Muscle layer of duodenum (tissue), 2 donors: ENCODE results near the gene TNFRSF1A.
A peak's percentile ranks its signal among the peaks of the same experiment; 100 is the strongest.
"Not testable (repeated sequence)": the region's sequence is repeated elsewhere in the genome, so short reads cannot be mapped to it uniquely, and the experiment has no call there.

Source experiments
- H3K27ac ChIP-seq: one replicate; pipeline ENCODE4 v1.7.0; 2013; ENCODE audit warnings: mild to moderate bottlenecking, low read length
- H3K27me3 ChIP-seq: one replicate; pipeline ENCODE4 v1.7.0; 2013; ENCODE audit warnings: low read depth, mild to moderate bottlenecking, control low read depth, low read length
- H3K36me3 ChIP-seq, 2 donors: one replicate each; pipeline ENCODE4 v1.7.0; 2013; ENCODE audit warnings: low read length in 2 of 2, control low read depth in 1 of 2, mild to moderate bottlenecking in 1 of 2; ENCODE audit not compliant: insufficient read depth in 2 of 2, control insufficient read depth in 1 of 2
- H3K4me1 ChIP-seq, 2 donors: one replicate each; pipeline ENCODE4 v1.7.0; 2013; ENCODE audit warnings: low read length in 2 of 2, mild to moderate bottlenecking in 2 of 2, control low read depth in 1 of 2, moderate library complexity in 1 of 2; ENCODE audit not compliant: insufficient read depth in 2 of 2, control insufficient read depth in 1 of 2
- H3K4me3 ChIP-seq, 2 donors: one replicate each; pipeline ENCODE4 v1.7.0; 2013; ENCODE audit warnings: low read length in 2 of 2, low read depth in 1 of 2, mild to moderate bottlenecking in 1 of 2
- H3K9me3 ChIP-seq, 2 donors: one replicate each; pipeline ENCODE4 v1.7.0; 2013; ENCODE audit warnings: low read length in 2 of 2, control low read depth in 1 of 2, mild to moderate bottlenecking in 1 of 2; ENCODE audit not compliant: control insufficient read depth in 1 of 2
- donor health status: healthy.

Gene TNFRSF1A

GRCh38 chr12:6347367-6348338 lies 5.8 kb upstream of the TNFRSF1A start:
- Histone ChIP-seq H3K4me3 (peak overlapping the region in 1 of 2 donors; percentile 34), H3K9me3 (no peaks in the 10 kb centered on the region), H3K4me1 (peaks cover 12 to 17% of the 10 kb centered on the region in 2 donors), H3K27ac (peak overlapping the region; percentile 65), H3K36me3 (no peaks in the 10 kb centered on the region), H3K27me3 (no peaks in the 10 kb centered on the region)

GRCh38 chr12:6346942-6347341 lies 5.1 kb upstream of the TNFRSF1A start:
- Histone ChIP-seq H3K36me3 (no peaks in the 10 kb centered on the region), H3K27ac (peak overlapping the region; percentile 65), H3K4me1 (peaks cover 18 to 23% of the 10 kb centered on the region in 2 donors), H3K9me3 (no peaks in the 10 kb centered on the region), H3K27me3 (no peaks in the 10 kb centered on the region), H3K4me3 (no peak overlapping the region)

- Histone ChIP-seq H3K27me3 (no peaks in the 10 kb centered on the region), H3K27ac (peak overlapping the region; percentile 56), H3K4me3 (no peak overlapping the region), H3K9me3 (no peaks in the 10 kb centered on the region), H3K36me3 (peaks cover 0 to 5% of the 10 kb centered on the region in 2 donors), H3K4me1 (peaks cover 18 to 23% of the 10 kb centered on the region in 2 donors)
Observed at GRCh38 chr12:6346235-6346832, 4.5 kb upstream of the TNFRSF1A start.

DNA sequence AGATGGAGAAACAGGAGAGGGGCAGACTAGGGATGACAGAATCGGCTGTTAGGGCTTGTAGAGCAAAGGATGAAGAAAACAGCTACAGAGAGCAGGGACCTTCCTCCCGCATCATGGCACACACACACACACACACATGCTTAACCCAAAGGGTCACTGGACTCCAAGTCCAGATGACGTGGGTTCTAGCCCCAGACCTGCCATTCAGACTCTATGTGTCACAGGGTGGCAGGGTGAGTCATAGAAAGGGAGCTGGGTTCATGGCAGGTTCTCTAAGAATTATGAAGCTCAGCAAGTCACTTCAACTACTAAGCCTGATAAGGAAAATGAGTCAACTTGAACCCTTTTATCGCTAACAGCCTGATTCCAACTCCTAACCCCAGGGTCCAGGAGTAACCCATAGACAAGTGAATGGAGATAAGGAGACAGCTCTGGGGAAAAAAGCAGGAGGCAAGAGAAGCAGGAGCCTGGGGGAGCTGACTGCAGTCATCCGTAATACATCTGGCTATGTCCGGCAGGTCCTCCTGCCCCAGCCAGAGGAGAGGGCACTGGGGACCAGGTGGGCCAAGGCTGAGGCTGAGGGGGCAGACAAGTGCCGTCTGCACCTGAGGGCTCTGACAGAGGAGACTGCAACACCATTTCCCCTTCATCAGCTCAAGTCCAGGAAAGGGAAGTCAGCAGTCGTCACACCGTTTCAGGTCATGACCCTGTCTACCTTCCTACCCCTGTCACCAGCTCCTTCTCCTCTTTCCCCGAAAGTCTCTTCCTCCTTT lies 3.6 kb upstream of the TNFRSF1A start:
- no peak overlapping the region for H3K4me3 ChIP-seq
- H3K4me1 ChIP-seq = peaks cover 18 to 23% of the 10 kb centered on the region in 2 donors
- no peaks in the 10 kb centered on the region for H3K27me3 ChIP-seq
- no peaks in the 10 kb centered on the region for H3K9me3 ChIP-seq
- peaks cover 0 to 6% of the 10 kb centered on the region in 2 donors for H3K36me3 ChIP-seq
- H3K27ac ChIP-seq = peak overlapping the region; percentile 56

DNA sequence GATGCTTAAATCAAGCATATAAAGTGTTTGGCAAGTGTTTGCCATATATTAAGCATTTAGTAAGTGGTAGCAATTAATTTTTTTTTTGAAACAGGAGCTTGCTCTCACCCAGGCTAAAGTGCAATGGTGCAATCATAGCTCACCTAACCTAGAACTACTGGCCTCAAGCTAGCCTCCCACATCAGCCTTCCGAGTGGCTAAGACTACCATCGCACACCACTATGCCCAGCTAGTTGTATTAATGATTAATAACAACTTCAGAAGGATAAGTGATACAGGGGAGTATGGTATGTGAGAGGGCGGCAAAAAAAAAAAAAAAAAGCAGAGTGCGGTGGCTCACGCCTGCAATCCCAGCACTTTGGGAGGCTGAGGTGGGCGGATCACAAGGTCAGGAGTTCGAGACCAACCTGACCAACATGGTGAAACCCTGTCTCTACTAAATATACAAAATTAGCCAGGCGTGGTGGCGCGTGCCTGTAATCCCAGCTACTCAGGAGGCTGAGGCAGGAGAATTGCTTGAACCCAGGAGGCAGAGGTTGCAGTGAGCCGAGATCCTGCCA lies 2.3 kb upstream of the TNFRSF1A start:
- not testable (repeated sequence) for H3K27me3 ChIP-seq, H3K4me3 ChIP-seq, H3K36me3 ChIP-seq, H3K9me3 ChIP-seq
- H3K4me1 ChIP-seq = peaks cover 18 to 23% of the 10 kb centered on the region in 2 donors
- peak overlapping the region; percentile 100 for H3K27ac ChIP-seq

DNA sequence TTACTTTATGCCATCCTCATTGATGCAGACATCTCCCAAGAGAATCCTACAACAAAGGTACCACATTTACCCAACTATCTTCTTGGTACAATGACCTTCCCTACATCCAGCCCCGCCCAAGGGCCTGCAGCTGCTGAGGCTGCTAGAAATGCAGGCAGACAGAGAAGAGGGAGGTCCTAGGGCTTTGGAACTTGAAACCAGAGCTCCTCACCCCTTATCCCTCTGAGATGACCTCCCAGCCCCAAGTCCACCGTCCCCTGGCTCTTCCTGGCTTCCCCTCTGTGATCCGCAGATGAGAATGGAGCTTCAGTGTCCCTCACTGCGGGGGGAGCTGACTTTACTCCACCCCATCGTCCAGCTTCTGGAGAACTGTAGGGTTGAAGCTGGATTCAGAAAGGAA lies 1.6 kb upstream of the TNFRSF1A start:
- H3K4me3 ChIP-seq = no peak overlapping the region
- peaks cover 19 to 30% of the 10 kb centered on the region in 2 donors for H3K4me1 ChIP-seq
- H3K9me3 ChIP-seq = no peaks in the 10 kb centered on the region
- H3K27me3 ChIP-seq = no peaks in the 10 kb centered on the region
- H3K27ac ChIP-seq = peak overlapping the region; percentile 100
- H3K36me3 ChIP-seq = peaks cover 0 to 6% of the 10 kb centered on the region in 2 donors

DNA sequence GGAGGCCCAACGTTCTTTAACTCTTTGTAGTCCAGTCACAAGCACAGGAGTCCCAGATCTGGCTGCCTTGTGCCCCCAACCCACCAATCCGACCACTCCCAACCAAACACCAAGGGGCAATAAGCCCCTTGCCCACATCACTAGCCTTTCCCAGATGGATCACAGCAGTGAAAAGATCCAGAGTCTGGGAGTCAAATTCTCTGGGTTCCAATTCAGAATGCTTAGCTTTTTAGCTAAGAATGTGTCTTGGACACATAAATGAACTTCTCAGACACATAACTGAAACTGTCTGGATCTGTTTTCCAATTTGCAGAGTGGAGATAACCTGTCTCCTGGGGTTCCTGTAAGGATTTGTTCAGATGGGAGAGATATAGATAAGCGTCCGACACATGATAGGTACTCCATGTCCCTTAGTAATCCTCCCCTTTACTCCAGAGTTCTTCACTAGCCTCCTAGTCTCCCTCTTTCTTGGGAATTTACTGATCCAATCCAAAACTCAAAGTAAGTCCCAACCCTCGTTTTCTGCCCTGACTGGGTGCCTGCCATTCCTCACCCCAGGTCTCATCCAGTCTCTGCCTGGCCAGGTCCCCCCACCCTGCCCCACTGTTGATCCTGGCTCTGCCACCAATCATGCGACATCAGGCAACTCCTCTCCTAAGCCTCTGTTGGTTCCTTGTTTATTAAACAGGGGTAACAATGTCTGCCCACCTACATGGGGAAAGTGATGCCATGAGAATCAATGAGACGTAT lies 439 bp upstream of the TNFRSF1A start:
- Histone ChIP-seq H3K4me1 (peaks cover 31 to 32% of the 10 kb centered on the region in 2 donors), H3K36me3 (peaks cover 0 to 8% of the 10 kb centered on the region in 2 donors), H3K4me3 (peak overlapping the region; percentile 97 to 99), H3K27ac (peak overlapping the region; percentile 100), H3K9me3 (no peaks in the 10 kb centered on the region), H3K27me3 (no peaks in the 10 kb centered on the region)

GRCh38 chr12:6340745-6341416 lies 995 bp downstream of the TNFRSF1A start:
- Histone ChIP-seq H3K27ac (peak overlapping the region; percentile 100), H3K9me3 (no peaks in the 10 kb centered on the region), H3K27me3 (no peaks in the 10 kb centered on the region), H3K36me3 (peaks cover 0 to 16% of the 10 kb centered on the region in 2 donors), H3K4me1 (peaks cover 25 to 39% of the 10 kb centered on the region in 2 donors), H3K4me3 (peak overlapping the region; percentile 97 to 99)

DNA sequence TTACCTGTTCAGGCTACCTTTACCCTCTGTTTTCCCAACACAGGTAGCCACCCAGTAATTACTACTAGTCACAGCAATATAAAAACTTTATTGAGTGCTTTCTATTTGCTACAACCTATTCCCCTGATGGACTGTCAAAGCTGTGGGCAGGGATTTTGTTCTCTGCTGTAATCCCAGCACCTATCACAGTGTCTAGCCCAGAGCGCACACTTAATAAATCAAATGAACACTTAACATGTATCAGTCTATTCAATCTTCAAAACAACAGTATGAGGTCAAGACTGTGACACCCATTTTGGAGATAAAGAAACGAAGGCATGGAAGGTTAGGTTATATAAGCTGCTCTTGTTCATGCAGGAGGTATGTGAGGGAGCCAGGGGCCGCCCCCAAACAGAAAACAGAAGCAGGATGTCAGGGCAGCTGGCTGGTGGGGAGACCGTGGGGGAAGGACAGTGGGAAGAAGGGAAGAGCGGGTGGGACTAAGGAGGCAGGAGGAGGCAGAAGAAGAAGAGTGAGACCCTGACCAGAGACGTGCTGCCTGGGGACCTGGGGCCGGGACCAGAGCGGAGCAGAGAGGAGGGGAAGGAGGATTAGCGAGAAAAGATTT lies 1.7 kb downstream of the TNFRSF1A start:
- H3K4me3 ChIP-seq = peak overlapping the region; percentile 97 to 99
- no peaks in the 10 kb centered on the region for H3K9me3 ChIP-seq
- peaks cover 27 to 41% of the 10 kb centered on the region in 2 donors for H3K4me1 ChIP-seq
- no peaks in the 10 kb centered on the region for H3K27me3 ChIP-seq
- peaks cover 0 to 18% of the 10 kb centered on the region in 2 donors for H3K36me3 ChIP-seq
- H3K27ac ChIP-seq = peak overlapping the region; percentile 100

GRCh38 chr12:6338955-6339354 lies 2.9 kb downstream of the TNFRSF1A start:
- peak overlapping the region; percentile 97 to 99 for H3K4me3 ChIP-seq
- H3K9me3 ChIP-seq = no peaks in the 10 kb centered on the region
- peak overlapping the region; percentile 100 for H3K27ac ChIP-seq
- peaks cover 36 to 52% of the 10 kb centered on the region in 2 donors for H3K4me1 ChIP-seq
- peaks cover 4 to 27% of the 10 kb centered on the region in 2 donors for H3K36me3 ChIP-seq
- H3K27me3 ChIP-seq = no peaks in the 10 kb centered on the region
